GM23338 (cell line): ENCODE results near the gene ANGPTL2. TPM values are rescaled to one million over a fixed set of nuclear protein-coding genes. Genes with fewer than 3 reads are reported as not detected.

Experiments used
- ATAC-seq: fragments of 200-7000 bp; cut with Tn5 transposase; 3 replicates; pipeline ENCODE4 v1.9.1; 2020
- DNase-seq: peaks from one replicate; pipeline ENCODE4 v3.0.0-alpha.2; 2015; ENCODE audit warnings: low spot score
- H2AFZ ChIP-seq: fragments of 200-600 bp; sonication (generic); 2 replicates; pipeline ENCODE4 v1.8.0; 2016; ENCODE audit warnings: antibody characterized with exemption, mild to moderate bottlenecking, moderate library complexity
- H3F3A ChIP-seq: fragments of 200-600 bp; sonication (generic); replicated peaks from 2 replicates; pipeline ENCODE4 v1.8.0; 2017; ENCODE audit warnings: antibody characterized with exemption, mixed run types, low read depth
- H3K27ac ChIP-seq: fragments of 200-600 bp; sonication (generic); 2 replicates; pipeline ENCODE4 v1.6.1; 2016; ENCODE audit warnings: low read depth
- H3K27me3 ChIP-seq: fragments of 200-600 bp; sonication (generic); 2 replicates; pipeline ENCODE4 v1.8.0; 2016; ENCODE audit warnings: mild to moderate bottlenecking, mixed run types, moderate library complexity; ENCODE audit not compliant: insufficient read depth
- H3K36me3 ChIP-seq: fragments of 200-600 bp; sonication (generic); 2 replicates; pipeline ENCODE4 v1.8.0; 2016; ENCODE audit warnings: mild to moderate bottlenecking; ENCODE audit not compliant: insufficient read depth
- H3K4me1 ChIP-seq: fragments of 200-600 bp; sonication (generic); 2 replicates; pipeline ENCODE4 v1.8.0; 2016; ENCODE audit warnings: mild to moderate bottlenecking, moderate library complexity; ENCODE audit not compliant: insufficient read depth
- H3K4me2 ChIP-seq: fragments of 200-600 bp; sonication (generic); 2 replicates; pipeline ENCODE4 v1.7.1; 2017; ENCODE audit warnings: mixed run types
- H3K4me3 ChIP-seq: fragments of 200-600 bp; sonication (generic); 2 replicates; pipeline ENCODE4 v1.6.1; 2016; ENCODE audit warnings: mixed run types
- H3K79me2 ChIP-seq: fragments of 200-600 bp; sonication (generic); replicated peaks from 2 replicates; pipeline ENCODE4 v1.8.0; 2017; ENCODE audit warnings: mild to moderate bottlenecking; ENCODE audit not compliant: insufficient read depth
- H3K9me2 ChIP-seq: fragments of 200-600 bp; sonication (generic); 2 replicates; pipeline ENCODE4 v1.8.0; 2017; ENCODE audit not compliant: insufficient read depth
- H4K20me1 ChIP-seq: fragments of 200-600 bp; sonication (generic); replicated peaks from 2 replicates; pipeline ENCODE4 v1.8.0; 2017; ENCODE audit warnings: mild to moderate bottlenecking; ENCODE audit not compliant: insufficient read depth
- H3K27ac Mint-ChIP-seq: 2 replicates; pipeline ENCODE4 v1.8.0; 2020; ENCODE audit warnings: inconsistent platforms, mild to moderate bottlenecking, moderate library complexity, mixed read lengths
- H3K27me3 Mint-ChIP-seq: 3 replicates; pipeline ENCODE4 v1.8.0; 2022; ENCODE audit warnings: low read depth, mild to moderate bottlenecking, moderate library complexity, mixed read lengths, inconsistent platforms; ENCODE audit not compliant: insufficient read depth, poor library complexity
- H3K36me3 Mint-ChIP-seq: 3 replicates; pipeline ENCODE4 v1.8.0; 2021; ENCODE audit warnings: low read depth, mild to moderate bottlenecking, inconsistent platforms, moderate library complexity, mixed read lengths
- H3K4me1 Mint-ChIP-seq: 3 replicates; pipeline ENCODE4 v1.8.0; 2020; ENCODE audit warnings: mild to moderate bottlenecking, inconsistent platforms, mixed read lengths
- H3K4me3 Mint-ChIP-seq: 3 replicates; pipeline ENCODE4 v1.8.0; 2021; ENCODE audit warnings: moderate library complexity, mild to moderate bottlenecking, inconsistent platforms, mixed read lengths
- H3K9me3 Mint-ChIP-seq: 3 replicates; pipeline ENCODE4 v1.8.0; 2020; ENCODE audit warnings: moderate library complexity, mild to moderate bottlenecking, inconsistent platforms, mixed read lengths
- CREB1 ChIP-seq: fragments of 250-450 bp; sonication (Bioruptor Pico); IDR thresholded peaks from 2 replicates; pipeline ENCODE4 v1.5.0; 2020; ENCODE audit warnings: low read depth, mild to moderate bottlenecking, moderate library complexity
- EZH2 ChIP-seq: fragments of 200-600 bp; sonication (generic); IDR thresholded peaks from one replicate; pipeline ENCODE4 v1.8.0; 2017; ENCODE audit warnings: antibody characterized with exemption, mild to moderate bottlenecking, low read depth; ENCODE audit not compliant: unreplicated experiment
- EZH2phosphoT487 ChIP-seq: fragments of 200-600 bp; sonication (generic); IDR thresholded peaks from one replicate; pipeline ENCODE4 v1.8.1; 2018; ENCODE audit warnings: antibody characterized with exemption; ENCODE audit not compliant: unreplicated experiment
- JUNB ChIP-seq: IDR thresholded peaks from one replicate; pipeline ENCODE4 v1.6.1; 2016; ENCODE audit warnings: antibody characterized with exemption; ENCODE audit not compliant: unreplicated experiment
- NANOG ChIP-seq: IDR thresholded peaks from 2 replicates; pipeline ENCODE4 v1.6.1; 2016; ENCODE audit warnings: antibody characterized with exemption, borderline replicate concordance
- POLR2AphosphoS5 ChIP-seq: IDR thresholded peaks from 2 replicates; pipeline ENCODE4 v1.6.1; 2016; ENCODE audit warnings: antibody characterized with exemption, low read depth
- REST ChIP-seq: IDR thresholded peaks from one replicate; pipeline ENCODE4 v1.6.1; 2018; ENCODE audit warnings: antibody characterized with exemption; ENCODE audit not compliant: unreplicated experiment
- STAT1 ChIP-seq: IDR thresholded peaks from one replicate; pipeline ENCODE4 v1.6.1; 2016; ENCODE audit warnings: antibody characterized with exemption; ENCODE audit not compliant: unreplicated experiment
- ZNF114 ChIP-seq: fragments of 250-450 bp; sonication (Bioruptor Pico); IDR thresholded peaks from 2 replicates; pipeline ENCODE4 v1.5.0; 2020; ENCODE audit warnings: mild to moderate bottlenecking, moderate library complexity
- ZNF331 ChIP-seq: fragments of 250-450 bp; sonication (Bioruptor Pico); IDR thresholded peaks from 2 replicates; pipeline ENCODE4 v1.5.0; 2020; ENCODE audit warnings: low read depth, mild to moderate bottlenecking, moderate library complexity
- ZNF462 ChIP-seq: fragments of 250-450 bp; sonication (Bioruptor Pico); IDR thresholded peaks from 2 replicates; pipeline ENCODE4 v1.5.0; 2020; ENCODE audit warnings: mild to moderate bottlenecking, moderate library complexity
- polyA plus RNA-seq: library from polyadenylated mRNA; unstranded; fragments of >200 nt; fragmentation: Nextera tagmentation; extraction: Ambion mirVana; gene quantifications from 2 replicates; pipeline ENCODE4 v1.2.1, GENCODE V29; 2016
- total RNA-seq: library from RNA; depleted of rRNA; stranded (reverse); fragments of >200 nt; shearing (Covaris generic); gene quantifications from 2 replicates; pipeline ENCODE4 v1.2.3, GENCODE V29; 2014
- TF ChIP-seq, protein P1 (sequence below): IDR thresholded peaks from 2 replicates; pipeline ENCODE4 v1.6.1; 2016; ENCODE audit warnings: antibody characterized with exemption
- TF ChIP-seq, protein P2 (sequence below), 2 experiments: fragments of 200-600 bp in 1 of 2; sonication (generic) in 1 of 2; conservative IDR thresholded peaks; 2 replicates each; pipeline versions ENCODE4 v1.5.1 to v1.6.1; 2016 to 2017; ENCODE audit warnings: antibody characterized with exemption in 2 of 2, low read depth in 2 of 2, mild to moderate bottlenecking in 2 of 2, moderate library complexity in 1 of 2

The ANGPTL2 gene
- total and polyA plus RNA-seq, 2 experiments from 2014 or later = 2.9 to 5.2 TPM

- Mint-ChIP-seq H3K9me3 (no peaks in the 10 kb centered on the region), H3K4me3 (no peak overlapping the region), H3K27me3 (peaks cover 2% of the 10 kb centered on the region), H3K27ac (no peak overlapping the region), H3K4me1 (peaks cover 3% of the 10 kb centered on the region; the same call in 1 of the 3 replicates), H3K36me3 (peaks cover 3% of the 10 kb centered on the region; the same call in 2 of the 3 replicates)
- Histone ChIP-seq H4K20me1 (0 out of 2 replicates have a peak, but pooled peaks cover 3% of the 10 kb centered on the region), H3K4me3 (no peak overlapping the region), H3F3A (no peaks in the 10 kb centered on the region), H3K4me1 (no peaks in the 10 kb centered on the region), H3K36me3 (no peaks in the 10 kb centered on the region), H3K27ac (no peak overlapping the region), H3K4me2 (no peak overlapping the region), H3K27me3 (no peaks in the 10 kb centered on the region), H2AFZ (no peak overlapping the region), H3K79me2 (no peaks in the 10 kb centered on the region), H3K9me2 (no peaks in the 10 kb centered on the region)
- TF ChIP-seq NANOG = no peak
- TF ChIP-seq JUNB = no peak
- no peak for TF ChIP-seq ZNF114 (CRISPR knock-in tag)
- no peak for TF ChIP-seq EZH2phosphoT487
- no peak for TF ChIP-seq EZH2
- TF ChIP-seq STAT1 = no peak
- TF ChIP-seq CREB1 (CRISPR knock-in tag) = no peak
- TF ChIP-seq, protein P1, sequence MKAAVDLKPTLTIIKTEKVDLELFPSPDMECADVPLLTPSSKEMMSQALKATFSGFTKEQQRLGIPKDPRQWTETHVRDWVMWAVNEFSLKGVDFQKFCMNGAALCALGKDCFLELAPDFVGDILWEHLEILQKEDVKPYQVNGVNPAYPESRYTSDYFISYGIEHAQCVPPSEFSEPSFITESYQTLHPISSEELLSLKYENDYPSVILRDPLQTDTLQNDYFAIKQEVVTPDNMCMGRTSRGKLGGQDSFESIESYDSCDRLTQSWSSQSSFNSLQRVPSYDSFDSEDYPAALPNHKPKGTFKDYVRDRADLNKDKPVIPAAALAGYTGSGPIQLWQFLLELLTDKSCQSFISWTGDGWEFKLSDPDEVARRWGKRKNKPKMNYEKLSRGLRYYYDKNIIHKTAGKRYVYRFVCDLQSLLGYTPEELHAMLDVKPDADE = no peak
- TF ChIP-seq, protein P2, sequence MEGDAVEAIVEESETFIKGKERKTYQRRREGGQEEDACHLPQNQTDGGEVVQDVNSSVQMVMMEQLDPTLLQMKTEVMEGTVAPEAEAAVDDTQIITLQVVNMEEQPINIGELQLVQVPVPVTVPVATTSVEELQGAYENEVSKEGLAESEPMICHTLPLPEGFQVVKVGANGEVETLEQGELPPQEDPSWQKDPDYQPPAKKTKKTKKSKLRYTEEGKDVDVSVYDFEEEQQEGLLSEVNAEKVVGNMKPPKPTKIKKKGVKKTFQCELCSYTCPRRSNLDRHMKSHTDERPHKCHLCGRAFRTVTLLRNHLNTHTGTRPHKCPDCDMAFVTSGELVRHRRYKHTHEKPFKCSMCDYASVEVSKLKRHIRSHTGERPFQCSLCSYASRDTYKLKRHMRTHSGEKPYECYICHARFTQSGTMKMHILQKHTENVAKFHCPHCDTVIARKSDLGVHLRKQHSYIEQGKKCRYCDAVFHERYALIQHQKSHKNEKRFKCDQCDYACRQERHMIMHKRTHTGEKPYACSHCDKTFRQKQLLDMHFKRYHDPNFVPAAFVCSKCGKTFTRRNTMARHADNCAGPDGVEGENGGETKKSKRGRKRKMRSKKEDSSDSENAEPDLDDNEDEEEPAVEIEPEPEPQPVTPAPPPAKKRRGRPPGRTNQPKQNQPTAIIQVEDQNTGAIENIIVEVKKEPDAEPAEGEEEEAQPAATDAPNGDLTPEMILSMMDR (conservative IDR thresholded peaks at IDR 0.05; ENCODE audit: low read depth in 2 of 2) = no peak
- TF ChIP-seq REST = no peak
- TF ChIP-seq ZNF331 (CRISPR knock-in tag) = no peak
- no peak for TF ChIP-seq ZNF462
- TF ChIP-seq POLR2AphosphoS5 = no peak
- DNase-seq = no peak
- ATAC-seq = no peak
These were observed 19.6 kb downstream of the ANGPTL2 start for GRCh38 chr9:127102788-127103187.
